RWPE2 (cell line): ENCODE measurements around the gene PCDH8.
"Not testable (repeated sequence)": the region's sequence is repeated elsewhere in the genome, so short reads cannot be mapped to it uniquely, and the experiment has no call there.

Experiments
- ATAC-seq: fragments of 200-7000 bp; cut with Tn5 transposase; 3 replicates; pipeline ENCODE4 v1.9.1; 2021; ENCODE audit warnings: low read depth
- DNase-seq: peaks from one replicate; pipeline ENCODE4 v3.0.0-alpha.2; 2020; ENCODE audit warnings: low spot score
- H3K27ac ChIP-seq: fragments of 450-650 bp; 2 replicates; pipeline ENCODE4 v1.5.1; 2017; ENCODE audit warnings: mild to moderate bottlenecking; ENCODE audit not compliant: poor library complexity, severe bottlenecking
- H3K27me3 ChIP-seq: fragments of 250-450 bp; sonication (Bioruptor Pico); 2 replicates; pipeline ENCODE4 v1.5.1; 2021; ENCODE audit warnings: mild to moderate bottlenecking, moderate library complexity; ENCODE audit not compliant: insufficient read depth, poor library complexity, severe bottlenecking
- H3K36me3 ChIP-seq: fragments of 250-450 bp; sonication (Bioruptor Pico); 2 replicates; pipeline ENCODE4 v1.5.1; 2020; ENCODE audit warnings: low read depth, mild to moderate bottlenecking, moderate library complexity
- H3K4me1 ChIP-seq: fragments of 250-450 bp; sonication (Bioruptor Pico); 2 replicates; pipeline ENCODE4 v1.5.1; 2021; ENCODE audit warnings: mild to moderate bottlenecking, moderate library complexity; ENCODE audit not compliant: insufficient read depth, poor library complexity, severe bottlenecking
- H3K4me3 ChIP-seq: fragments of 250-450 bp; sonication (Bioruptor Pico); 2 replicates; pipeline ENCODE4 v1.5.1; 2021; ENCODE audit warnings: mild to moderate bottlenecking, moderate library complexity; ENCODE audit not compliant: severe bottlenecking
- H3K9me3 ChIP-seq: fragments of 250-450 bp; sonication (Bioruptor Pico); 2 replicates; pipeline ENCODE4 v1.5.1; 2021; ENCODE audit warnings: mild to moderate bottlenecking, moderate library complexity; ENCODE audit not compliant: severe bottlenecking
- CTCF ChIP-seq: fragments of 450-650 bp; IDR thresholded peaks from one replicate; pipeline ENCODE4 v1.5.1; 2017; ENCODE audit warnings: mild to moderate bottlenecking, moderate library complexity; ENCODE audit not compliant: poor library complexity, severe bottlenecking

The PCDH8 gene

DNA sequence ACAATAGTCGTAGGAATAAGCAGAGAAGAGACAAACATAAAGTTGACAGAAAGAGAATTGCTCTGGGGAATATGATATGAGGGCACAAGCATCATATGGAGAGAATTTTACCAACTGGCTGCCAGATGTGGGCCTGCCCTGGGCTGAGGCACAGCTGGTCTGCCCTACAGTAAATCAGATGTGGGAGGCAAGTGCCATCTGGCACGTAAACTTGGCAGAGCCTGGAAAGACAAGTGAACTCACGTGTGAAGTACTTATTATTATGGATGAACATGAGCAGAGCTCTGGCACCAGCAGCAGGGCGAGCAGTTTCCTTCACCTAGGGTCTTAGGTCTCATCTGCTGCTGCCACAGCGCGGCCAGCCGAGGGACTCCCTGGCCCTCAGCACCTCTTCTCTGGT, 20.6 kb downstream of the PCDH8 start:
- Histone ChIP-seq H3K4me3 (no peak overlapping the region), H3K9me3 (no peaks in the 10 kb centered on the region), H3K27me3 (no peaks in the 10 kb centered on the region), H3K4me1 (no peaks in the 10 kb centered on the region), H3K27ac (no peak overlapping the region), H3K36me3 (no peaks in the 10 kb centered on the region)
- TF ChIP-seq CTCF = no peak
- no peak for ATAC-seq
- no peak for DNase-seq

- not testable (repeated sequence) for H3K4me1 ChIP-seq, H3K4me3 ChIP-seq, H3K27me3 ChIP-seq, H3K9me3 ChIP-seq, H3K27ac ChIP-seq, ATAC-seq, DNase-seq, H3K36me3 ChIP-seq
Measured at GRCh38 chr13:52817886-52818285, 30.6 kb downstream of the PCDH8 start.

DNA sequence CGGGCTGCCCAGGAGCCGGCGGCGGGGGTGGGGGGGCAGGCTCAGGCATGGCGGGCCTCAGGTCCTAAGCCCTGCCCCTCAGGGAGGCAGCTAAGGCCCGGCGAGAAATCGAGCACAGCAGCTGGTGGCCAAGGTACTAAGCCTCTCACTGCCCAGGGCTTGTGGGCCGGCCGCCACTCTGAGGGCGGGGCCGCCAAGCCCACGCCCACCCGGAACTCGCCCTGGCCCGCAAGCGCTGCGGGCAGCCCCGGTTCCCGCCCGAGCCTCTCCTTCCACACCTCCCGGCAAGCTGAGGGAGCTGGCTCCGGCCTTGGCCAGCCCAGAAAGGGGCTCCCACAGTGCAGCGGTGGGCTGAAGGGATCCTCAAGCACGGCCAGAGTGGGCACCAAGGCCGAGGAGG, 33.1 kb downstream of the PCDH8 start:
- Histone ChIP-seq H3K4me1 (no peaks in the 10 kb centered on the region), H3K9me3 (no peaks in the 10 kb centered on the region), H3K27me3 (no peaks in the 10 kb centered on the region), H3K27ac (no peak overlapping the region), H3K4me3 (no peak overlapping the region), H3K36me3 (no peaks in the 10 kb centered on the region)
- DNase-seq (no peak), ATAC-seq (no peak)
- no peak for TF ChIP-seq CTCF

GRCh38 chr13:52812941-52813340, 35.5 kb downstream of the PCDH8 start:
- ATAC-seq (no peak), DNase-seq (no peak)
- Histone ChIP-seq H3K9me3 (no peaks in the 10 kb centered on the region), H3K27ac (no peak overlapping the region), H3K4me3 (no peak overlapping the region), H3K27me3 (no peaks in the 10 kb centered on the region), H3K36me3 (no peaks in the 10 kb centered on the region), H3K4me1 (peaks cover 2% of the 10 kb centered on the region)
- TF ChIP-seq CTCF = no peak

DNA sequence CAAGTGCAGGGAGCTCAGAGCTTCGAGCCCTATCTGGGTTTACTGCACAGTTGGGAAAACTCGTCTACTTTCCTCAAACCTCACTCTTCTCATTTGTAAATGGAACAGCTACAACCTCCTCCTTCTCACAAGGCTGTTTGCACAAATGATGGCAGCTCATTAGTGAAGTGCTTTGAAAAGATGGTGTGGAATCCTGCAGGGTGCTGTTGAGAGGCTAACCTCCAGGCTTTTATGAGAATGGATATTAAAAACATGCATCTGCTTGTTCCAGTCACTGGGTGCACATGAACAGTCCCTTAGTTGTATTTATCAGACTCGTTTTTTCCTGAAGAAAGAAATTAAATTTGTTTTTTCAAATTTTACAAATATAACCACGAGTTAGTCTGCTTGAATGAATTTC, 36.6 kb downstream of the PCDH8 start:
- Histone ChIP-seq H3K4me3 (no peak overlapping the region), H3K27me3 (no peaks in the 10 kb centered on the region), H3K27ac (no peak overlapping the region), H3K4me1 (peaks cover 2% of the 10 kb centered on the region), H3K36me3 (no peaks in the 10 kb centered on the region), H3K9me3 (no peaks in the 10 kb centered on the region)
- DNase-seq = no peak
- ATAC-seq = no peak
- TF ChIP-seq CTCF = no peak

GRCh38 chr13:52810526-52810925, 37.9 kb downstream of the PCDH8 start:
- ATAC-seq = no peak

More at GRCh38 chr13:52810526-52810925, 37.9 kb downstream of the PCDH8 start:
- Histone ChIP-seq H3K27me3 (no peaks in the 10 kb centered on the region), H3K9me3 (no peaks in the 10 kb centered on the region), H3K27ac (no peak overlapping the region), H3K4me1 (peaks cover 2% of the 10 kb centered on the region), H3K36me3 (no peaks in the 10 kb centered on the region), H3K4me3 (no peak overlapping the region)
- no peak for DNase-seq
- TF ChIP-seq CTCF = no peak
